Vagina (tissue), 2 donors: ENCODE measurements around the gene TIMP2.

Source experiments
- POLR2A ChIP-seq, 2 donors: fragments of 450-650 bp; IDR thresholded peaks; one replicate each; pipeline ENCODE4 v1.6.1; 2017; ENCODE audit warnings: antibody characterized with exemption in 2 of 2, mild to moderate bottlenecking in 2 of 2, moderate library complexity in 2 of 2
- POLR2AphosphoS5 ChIP-seq, 2 donors: sonication (generic); formaldehyde crosslinking; IDR thresholded peaks; one replicate each; pipeline ENCODE4 v1.9.0; 2017; ENCODE audit warnings: antibody characterized with exemption in 2 of 2, mild to moderate bottlenecking in 2 of 2, low read depth in 1 of 2; ENCODE audit not compliant: insufficient read depth in 1 of 2
- TF ChIP-seq, protein P1 (sequence below), 3 experiments: fragments of 450-650 bp in 2 of 3; fragments of 200-600 bp in 1 of 3; sonication (generic) in 1 of 3; IDR thresholded peaks; one replicate each; pipeline ENCODE4 v1.5.1; 2017 to 2019; ENCODE audit warnings: antibody characterized with exemption in 3 of 3, mild to moderate bottlenecking in 2 of 3, moderate library complexity in 2 of 3

DNA sequence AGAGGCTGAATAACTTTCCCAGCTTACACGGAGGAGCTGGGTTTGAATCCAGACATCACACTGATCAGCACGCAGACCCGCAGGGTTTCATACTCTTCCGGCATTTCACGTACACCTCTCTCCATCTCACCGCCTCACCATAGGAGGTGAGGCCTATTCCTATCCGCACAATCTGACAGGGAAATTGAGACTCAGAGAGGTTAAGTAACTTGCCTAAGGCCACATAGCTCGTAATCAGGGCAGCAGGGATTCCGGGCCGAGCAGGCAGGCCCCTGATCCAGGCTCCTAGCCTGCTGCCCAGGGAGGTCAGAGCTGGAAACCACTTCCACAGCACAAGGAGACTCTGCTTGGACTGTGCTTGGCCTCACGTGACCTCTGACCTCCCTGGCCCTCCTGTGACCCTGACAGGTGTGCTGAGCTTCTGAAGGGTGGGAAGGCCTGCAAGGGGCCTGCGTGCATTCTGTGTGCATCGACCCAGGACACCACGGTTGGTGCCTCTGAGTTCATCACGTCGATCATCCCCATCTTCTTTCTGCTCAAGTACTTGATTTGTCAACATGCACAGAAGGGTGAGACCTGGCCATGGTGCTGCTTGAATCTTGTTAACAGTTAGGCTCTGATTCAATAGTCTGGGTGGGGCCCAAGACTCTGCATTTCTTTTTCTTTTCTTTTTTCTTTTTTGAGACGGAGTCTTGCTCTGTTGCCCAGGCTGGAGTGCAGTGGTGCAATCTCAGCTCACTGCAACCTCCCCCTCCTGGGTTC lies 26.9 kb downstream of the TIMP2 start:
- TF ChIP-seq, protein P1, sequence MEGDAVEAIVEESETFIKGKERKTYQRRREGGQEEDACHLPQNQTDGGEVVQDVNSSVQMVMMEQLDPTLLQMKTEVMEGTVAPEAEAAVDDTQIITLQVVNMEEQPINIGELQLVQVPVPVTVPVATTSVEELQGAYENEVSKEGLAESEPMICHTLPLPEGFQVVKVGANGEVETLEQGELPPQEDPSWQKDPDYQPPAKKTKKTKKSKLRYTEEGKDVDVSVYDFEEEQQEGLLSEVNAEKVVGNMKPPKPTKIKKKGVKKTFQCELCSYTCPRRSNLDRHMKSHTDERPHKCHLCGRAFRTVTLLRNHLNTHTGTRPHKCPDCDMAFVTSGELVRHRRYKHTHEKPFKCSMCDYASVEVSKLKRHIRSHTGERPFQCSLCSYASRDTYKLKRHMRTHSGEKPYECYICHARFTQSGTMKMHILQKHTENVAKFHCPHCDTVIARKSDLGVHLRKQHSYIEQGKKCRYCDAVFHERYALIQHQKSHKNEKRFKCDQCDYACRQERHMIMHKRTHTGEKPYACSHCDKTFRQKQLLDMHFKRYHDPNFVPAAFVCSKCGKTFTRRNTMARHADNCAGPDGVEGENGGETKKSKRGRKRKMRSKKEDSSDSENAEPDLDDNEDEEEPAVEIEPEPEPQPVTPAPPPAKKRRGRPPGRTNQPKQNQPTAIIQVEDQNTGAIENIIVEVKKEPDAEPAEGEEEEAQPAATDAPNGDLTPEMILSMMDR (IDR thresholded peaks at IDR 0.05): no peak
- TF ChIP-seq POLR2A (IDR thresholded peaks at IDR 0.05): no peak
- TF ChIP-seq POLR2AphosphoS5 (IDR thresholded peaks at IDR 0.05; ENCODE audit: insufficient read depth in 1 of 2, low read depth in 1 of 2): peak in 1 of 2 donors; percentile 11
